ENCODE data around the gene ANKFY1.
"Not testable (repeated sequence)": the region's sequence is repeated elsewhere in the genome, so short reads cannot be mapped to it uniquely, and the experiment has no call there.

Gene ANKFY1

DNA sequence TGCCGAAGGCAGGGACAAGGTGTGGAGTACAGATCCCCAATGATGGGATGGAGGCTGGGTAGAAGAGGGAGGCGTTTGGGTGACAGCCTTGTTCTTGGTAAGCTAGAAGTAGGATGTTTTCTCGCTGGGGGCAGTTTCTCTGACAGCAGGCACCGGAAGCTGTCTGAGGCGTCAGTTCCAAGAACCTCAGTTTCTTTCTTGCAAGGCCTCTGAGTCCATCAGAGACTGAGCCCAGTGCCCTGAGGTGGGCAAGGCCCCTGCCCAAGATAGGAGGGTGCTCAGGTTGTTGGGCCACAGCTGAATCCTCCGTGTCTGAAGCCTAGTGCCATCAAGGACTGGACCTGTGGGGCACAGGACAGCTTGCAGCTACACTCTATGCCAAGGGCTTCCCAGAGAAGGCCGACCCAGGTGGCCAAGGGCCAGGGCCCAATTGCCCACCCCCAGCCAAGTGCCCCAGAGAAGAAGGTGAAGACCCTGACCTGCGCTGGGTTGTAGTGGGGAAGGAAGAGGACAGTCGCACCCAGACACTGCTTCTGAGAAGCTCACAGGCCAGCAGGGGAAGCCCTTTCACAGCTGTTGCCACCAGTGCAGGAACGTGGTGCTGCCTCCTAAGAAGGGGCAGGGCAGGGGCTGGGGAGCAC is 107.7 kb downstream of the ANKFY1 start:
- DNase-seq (ENCODE audit: low read depth) = no peak

DNA sequence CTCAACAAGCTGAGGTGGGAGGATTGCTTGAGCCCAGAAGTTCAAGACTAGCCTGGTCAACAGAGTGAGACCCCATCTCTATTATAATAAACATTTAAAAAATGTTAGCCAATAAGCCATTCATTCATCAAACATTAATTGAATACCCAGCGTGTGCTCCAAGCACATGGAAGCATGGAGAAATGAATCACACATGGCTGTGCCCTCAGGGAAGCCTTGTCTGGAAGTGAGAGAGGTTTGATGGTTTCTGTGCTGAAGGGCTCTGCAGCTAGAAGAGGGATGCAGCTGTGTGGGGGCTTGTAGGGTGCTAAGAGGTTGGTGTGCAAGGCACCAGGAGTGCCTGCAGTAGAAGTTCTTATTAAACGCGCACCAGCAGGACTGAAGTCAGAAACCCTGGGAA is 109.6 kb downstream of the ANKFY1 start:
- no peak for DNase-seq (ENCODE audit: low read depth)

DNA sequence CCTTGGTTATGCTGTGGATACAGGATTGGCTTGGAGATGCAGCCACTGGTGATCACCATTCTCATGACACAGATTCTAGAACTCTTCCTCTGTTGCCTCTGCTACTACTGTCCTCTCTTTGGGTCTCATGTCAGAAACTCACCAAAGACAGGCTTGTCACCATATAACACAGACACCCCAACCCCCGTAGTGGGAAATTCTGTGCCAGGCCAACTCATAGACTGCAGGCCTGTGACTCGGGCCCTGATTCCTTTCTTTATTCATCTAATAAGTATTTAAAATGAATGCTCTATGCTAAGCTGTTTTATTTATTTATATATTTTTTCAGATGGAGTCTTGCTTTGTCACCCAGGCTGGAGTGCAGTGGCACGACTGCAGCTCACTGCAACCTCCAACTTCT is 111.3 kb downstream of the ANKFY1 start:
- DNase-seq (ENCODE audit: low read depth) = peak; percentile 42

DNA sequence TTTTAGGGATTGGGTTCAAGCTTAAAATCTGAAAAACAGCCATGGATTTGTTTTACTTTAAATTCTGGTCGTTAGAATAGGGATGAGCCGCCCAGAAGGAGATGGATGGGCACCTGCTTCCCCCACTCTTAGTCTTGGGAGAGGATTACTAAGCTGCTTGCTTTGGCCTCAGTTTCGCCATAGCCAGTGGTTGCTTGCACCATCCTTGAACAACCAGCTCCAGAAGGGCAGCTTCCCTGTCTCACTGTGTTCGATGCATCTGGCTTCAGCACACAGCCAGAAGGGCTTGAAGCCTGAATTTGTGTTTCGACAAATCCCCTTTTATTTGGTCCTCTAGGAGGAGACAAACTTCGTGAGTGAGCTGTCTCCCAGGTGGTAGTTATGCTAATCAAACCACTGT is 113.7 kb downstream of the ANKFY1 start:
- peak; percentile 32 for DNase-seq (ENCODE audit: low read depth)

DNA sequence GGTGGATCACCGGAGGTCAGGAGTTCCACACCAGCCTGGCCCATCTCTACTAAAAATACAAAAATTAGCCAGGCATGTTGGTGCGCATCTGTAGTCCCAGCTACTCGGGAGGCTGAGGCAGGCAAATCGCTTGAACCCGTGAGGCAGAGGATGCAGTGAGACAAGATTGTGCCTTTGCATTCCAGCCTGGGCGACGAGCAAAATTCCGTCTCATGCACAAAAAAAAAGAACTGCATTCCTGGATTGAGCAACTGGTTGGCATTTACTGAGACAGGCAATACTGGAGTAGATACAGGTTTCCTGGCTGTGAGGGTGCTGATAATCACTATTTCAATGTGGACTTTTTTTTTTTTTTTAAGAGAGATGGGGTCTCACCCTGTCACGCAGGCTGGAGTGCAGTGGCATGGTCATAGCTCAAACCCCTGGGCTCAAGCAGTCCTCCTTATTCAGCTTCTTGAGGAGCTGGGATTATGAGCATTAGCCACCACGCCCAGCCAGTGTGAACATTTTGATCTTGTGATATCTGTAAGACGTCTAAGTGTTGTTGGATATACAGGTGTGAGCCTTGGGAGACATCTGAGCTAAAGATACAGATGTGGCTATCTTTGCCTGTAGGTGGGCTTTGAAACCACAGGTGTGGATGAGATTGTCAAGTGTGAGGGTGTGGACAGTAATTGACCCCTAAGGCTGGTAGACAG is 115.0 kb downstream of the ANKFY1 start:
- no peak for DNase-seq (ENCODE audit: low read depth)

DNA sequence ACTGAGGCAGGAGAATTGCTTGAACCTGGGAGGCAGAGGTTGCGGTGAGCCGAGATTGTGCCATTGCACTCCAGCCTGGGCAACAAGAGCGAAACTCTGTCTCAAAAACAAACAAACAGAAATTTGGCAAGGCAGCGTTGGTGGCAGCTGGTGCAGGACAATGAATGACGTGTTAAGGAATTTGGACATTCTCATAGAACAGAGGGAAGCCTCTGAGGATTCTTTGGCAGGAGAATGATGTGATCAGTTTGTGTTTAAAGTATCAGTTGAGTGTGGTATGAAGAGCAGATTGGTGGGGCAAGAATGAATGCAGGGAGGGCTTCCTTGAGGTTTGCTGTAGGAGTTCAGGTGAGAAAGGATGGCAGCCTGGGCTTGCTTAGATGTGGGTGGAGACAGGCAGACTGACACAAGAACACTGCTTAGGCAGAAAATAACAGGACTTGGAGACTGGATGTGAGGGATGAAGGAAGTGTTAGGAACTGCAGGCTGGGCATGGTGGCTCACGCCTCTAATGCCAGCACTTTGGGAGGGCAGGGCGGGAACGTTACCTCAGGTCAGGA is 115.9 kb downstream of the ANKFY1 start:
- peak; percentile 89 for DNase-seq (ENCODE audit: low read depth)

DNA sequence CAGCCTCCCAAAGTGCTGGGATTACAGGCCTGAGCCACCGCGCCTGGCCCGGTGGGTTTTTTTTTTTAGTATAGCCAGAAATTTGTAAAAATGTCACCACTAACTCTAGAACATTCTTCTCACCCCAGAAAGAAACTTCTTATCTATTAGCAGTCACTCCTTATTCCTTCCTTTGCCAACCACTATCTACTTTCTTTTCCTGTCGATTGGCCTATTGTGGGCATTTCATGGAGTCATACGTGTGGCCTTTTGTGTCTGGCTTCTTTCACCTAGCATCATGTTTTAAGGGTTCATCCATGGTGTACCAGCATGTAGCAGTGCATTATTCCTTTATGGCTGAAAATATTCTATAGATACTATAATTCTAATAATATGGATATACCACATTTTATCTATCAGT is 117.1 kb downstream of the ANKFY1 start:
- no peak for DNase-seq (ENCODE audit: low read depth)

DNA sequence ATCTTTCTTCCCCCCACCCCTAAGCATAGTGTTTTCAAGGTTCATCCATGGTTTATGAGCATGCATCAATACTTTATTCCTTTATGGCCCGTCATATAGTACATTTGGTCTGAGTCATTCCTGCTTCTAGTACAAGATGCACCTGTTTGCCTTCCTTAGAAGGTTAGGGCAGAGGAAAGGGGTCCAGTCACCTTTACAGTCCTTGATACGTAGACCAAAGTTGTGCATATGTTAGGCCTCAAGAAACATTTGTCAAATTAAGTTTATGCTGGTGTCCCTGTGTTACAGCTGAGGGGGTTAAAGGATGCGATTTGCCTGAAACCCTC is 119.4 kb downstream of the ANKFY1 start:
- no peak for DNase-seq (ENCODE audit: low read depth)

DNA sequence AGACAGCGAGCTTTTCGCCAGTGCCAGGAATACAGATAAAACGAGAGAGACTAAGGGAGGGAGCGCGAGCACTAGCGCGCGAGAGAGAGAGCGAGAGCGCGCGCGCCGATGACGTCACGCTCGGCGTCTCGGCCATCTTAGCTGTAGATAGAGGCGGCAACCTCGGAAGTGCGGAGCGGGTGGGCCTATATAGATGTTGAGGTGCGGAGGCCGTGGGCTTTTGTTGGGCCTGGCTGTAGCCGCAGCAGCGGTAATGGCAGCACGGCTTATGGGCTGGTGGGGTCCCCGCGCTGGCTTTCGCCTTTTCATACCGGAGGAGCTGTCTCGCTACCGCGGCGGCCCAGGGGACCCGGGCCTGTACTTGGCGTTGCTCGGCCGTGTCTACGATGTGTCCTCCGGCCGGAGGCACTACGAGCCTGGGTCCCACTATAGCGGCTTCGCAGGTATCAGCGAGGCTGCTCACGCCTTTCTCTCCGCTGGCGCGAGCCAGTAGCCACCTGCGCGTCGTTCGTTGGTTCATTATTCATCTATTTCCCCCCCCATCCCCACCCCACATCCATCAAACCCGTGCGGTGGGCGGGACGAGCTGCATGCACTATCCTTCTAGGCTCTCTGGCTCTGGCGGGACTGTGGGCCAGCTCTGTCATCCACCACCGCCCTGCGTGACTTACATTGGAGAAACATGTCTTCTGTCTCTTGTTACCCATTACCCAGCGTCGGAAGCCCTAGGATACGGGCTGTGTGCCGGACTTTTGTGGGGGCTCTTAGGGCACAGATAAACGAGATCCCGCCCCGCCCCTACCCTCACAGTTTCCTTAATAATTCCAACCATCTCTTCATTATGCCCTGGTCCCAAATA is 120.0 kb downstream of the ANKFY1 start:
- DNase-seq (ENCODE audit: low read depth) = peak; percentile 94

DNA sequence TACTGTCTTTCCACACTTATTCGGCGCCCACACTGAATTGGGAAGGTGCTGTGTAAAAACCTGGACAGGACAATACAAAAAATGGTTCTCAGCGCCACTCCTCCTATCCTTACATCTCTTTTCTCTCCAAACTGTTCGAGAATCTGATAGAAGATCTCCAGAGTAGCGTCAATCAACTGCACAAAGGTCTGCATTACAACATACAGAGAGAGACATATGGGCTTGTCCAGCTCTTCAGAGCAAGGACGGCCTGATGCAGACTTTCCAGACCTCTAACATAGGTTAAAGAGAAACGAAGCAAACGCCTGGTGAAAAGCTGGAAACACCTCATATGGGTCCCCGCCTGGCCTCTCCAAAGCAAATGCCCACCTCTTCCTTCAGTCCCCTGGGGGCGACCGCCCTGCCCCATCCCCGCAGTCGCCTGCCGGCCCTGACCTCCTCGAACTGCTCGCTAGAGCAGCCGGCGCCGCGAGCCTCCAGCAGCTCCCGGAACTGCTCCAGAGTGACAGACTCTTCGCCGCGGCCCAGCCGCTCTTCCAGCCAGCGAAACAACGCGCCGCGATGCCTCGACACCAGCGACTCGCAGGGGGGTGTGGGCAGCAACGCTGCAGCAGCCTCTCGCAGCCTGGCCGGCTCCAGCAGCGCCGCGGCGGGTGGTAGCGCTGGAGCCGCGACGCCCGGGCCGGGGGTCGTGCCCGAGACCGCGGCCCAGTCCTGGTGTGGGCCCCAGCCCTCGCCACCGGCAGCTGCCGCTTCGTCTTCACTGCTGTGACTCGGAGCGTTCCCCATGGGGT is 121.5 kb downstream of the ANKFY1 start:
- no peak for DNase-seq (ENCODE audit: low read depth)

DNA sequence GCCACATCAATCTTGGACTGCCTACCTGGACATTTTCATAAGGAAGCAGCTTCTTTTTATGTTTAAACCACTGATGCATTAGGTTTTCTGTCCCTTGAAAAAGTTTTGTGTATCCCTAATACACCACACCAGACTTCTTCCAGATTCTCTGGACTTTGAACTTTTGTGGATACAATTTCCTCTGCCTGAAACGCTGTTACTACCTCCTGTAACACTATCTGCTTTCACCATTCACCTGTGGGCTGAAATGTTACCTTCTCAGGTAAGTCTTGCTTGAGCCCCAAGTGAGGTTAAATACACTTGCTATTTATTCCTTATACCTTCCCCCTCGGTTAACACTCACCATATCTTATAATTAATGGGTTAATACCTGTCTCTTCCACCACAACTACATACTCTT is 123.7 kb downstream of the ANKFY1 start:
- DNase-seq (ENCODE audit: low read depth) = no peak

DNA sequence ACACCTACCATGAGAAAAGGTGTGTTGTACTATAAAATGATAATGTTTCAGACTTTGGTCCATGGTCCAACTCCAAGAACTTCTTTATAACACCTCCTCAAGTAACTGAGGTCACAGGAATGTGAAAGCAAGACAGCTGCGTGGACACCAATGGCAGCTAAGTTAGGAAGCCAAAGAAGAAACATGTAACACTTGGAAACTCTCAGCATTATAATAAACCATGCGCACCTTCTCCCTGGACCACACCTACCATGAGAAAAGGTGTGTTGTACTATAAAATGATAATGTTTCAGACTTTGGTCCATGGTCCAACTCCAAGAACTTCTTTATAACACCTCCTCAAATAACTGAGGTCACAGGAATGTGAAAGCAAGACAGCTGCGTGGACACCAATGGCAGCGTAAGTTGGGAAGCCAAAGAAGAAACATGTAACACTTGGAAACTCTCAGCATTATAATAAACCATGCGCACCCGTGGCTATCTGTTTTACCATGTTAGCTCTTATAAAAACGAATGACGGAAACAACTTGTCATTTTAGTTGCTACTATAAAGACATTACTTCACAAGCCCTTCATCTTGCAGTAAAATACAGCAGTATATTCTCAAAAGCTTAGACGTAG is 124.8 kb downstream of the ANKFY1 start:
- DNase-seq (ENCODE audit: low read depth) = not testable (repeated sequence)

DNA sequence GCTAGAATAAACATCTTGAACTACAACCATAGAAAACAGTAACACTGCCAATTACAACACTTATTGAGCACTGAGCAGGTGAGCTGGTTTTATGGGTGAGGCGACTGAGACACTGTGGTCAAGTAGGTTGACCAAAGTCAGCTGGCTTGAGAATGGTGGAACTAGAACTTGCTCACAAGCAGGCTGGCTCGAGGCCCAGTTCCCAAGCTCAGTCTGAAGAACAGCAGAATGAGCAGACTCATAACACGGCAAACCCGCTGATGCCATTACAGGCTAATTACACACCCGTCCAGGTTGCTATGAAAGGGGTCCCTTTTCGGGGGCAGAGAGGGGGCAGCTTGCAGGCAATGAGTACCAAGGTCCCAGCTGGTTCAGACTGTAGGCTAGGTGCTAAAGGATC is 127.4 kb downstream of the ANKFY1 start:
- DNase-seq (ENCODE audit: low read depth) = no peak

DNA sequence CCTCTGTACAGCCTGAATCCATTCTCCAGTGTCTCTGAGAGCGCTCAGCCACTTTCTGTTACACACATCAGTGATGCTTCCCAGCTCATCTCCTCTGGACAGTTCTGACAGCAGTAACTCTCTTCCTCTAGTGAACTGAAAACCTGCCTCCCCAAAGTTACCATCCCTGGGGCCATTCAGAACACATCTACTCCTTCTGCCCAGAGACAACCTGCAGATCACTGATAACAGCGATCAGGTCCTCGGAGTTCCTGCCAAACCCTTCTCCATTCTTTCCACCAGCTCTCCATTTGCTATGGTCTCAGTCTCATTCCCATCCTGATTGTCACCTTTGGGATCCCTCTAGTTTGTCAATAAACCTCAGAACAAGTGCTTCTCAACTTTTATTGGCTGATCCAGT is 128.3 kb downstream of the ANKFY1 start:
- no peak for DNase-seq (ENCODE audit: low read depth)

DNA sequence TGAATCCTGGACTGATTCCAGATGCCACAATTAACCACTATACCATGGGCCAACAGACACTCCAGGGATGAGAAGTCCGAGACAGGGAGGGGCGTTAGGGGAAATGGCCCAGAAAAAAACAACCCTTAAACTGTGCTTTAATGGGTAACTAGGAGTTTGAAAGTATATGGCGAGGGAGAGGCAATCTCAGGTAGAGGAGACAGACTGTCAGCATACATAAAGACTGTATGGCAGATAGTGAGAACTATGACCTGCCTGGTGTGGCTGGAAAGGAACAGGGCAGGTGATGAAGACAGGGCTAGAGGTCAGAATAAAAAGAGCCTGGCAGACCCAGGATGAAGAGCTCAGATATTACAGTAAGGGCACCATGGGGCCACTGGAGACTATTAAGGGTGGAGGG is 129.1 kb downstream of the ANKFY1 start:
- no peak for DNase-seq (ENCODE audit: low read depth)

DNA sequence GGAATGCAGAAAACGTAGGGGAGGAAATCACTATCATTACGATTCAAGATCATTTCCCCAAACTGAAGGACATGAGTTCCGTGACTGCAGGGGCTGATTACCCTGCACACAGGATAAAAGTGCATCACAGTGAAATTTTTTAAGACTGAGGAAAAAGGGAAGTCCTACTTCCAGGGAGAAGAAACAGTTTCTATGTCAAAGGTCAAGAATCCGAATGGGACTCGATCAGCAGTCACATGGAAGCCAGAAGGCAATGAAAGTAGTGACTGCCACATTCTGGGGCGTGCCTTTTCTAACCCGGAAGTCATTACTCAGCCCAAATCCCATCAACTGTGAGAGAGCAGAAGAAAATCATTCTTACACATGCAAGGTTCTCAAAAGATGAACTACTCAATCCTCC is 133.1 kb downstream of the ANKFY1 start:
- peak; percentile 11 for DNase-seq (ENCODE audit: low read depth)

DNA sequence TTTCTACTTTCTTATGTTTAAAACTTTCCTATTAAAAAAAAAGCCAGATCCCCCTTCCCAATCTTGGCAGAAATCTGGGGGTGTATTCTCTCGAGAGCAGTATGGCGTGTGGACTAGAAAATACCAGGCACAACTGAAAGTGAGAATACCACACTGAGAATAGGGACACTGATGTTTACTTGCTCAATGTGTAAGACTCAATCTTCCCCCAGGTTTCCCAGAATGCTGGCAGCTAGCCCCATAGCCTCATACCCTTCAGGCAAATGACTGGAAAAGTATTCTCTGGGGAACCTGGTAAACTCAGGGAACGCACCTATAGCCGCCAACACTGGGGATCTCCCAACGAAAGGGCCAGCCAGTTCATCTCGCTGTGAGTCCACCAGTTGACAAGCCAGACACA is 136.2 kb downstream of the ANKFY1 start:
- DNase-seq (ENCODE audit: low read depth) = no peak

DNA sequence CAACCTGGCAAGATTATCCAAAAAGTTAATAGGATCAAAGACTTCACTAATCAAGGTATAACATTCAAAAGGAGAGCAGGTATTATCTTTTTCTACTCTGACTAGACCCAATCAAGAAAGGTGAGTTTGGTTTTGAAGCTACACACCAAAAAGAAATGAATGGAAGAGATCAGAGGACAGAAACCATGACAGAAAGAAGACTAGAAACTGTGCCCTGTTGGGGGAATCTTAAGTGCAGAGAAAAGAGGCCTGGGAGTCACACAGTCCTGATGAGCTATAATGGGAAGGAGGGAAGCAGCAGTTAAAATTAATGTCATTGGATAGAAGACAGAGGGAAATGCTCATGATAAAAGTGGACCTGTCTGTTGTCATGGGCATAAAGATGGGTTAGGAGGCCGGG is 138.2 kb downstream of the ANKFY1 start:
- no peak for DNase-seq (ENCODE audit: low read depth)

DNA sequence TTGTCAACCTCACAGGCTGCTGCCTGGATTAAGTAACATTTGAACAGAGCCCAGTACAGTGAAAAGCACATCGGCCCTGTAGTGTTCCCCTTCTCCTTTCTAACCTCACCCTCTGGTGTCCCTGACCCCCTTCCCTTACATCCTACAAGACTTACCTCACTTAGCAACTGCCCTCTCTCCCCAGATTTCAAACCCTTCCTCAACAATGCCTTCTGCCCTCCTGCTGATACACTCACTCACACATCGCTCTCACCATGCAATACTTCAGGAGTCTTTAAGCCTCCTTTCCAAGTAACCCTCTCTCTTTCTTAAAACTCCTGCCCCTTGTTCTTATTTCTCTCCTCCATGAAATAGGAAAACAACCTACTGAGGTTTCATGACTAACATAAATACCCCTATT is 138.8 kb downstream of the ANKFY1 start:
- DNase-seq (ENCODE audit: low read depth) = no peak

DNA sequence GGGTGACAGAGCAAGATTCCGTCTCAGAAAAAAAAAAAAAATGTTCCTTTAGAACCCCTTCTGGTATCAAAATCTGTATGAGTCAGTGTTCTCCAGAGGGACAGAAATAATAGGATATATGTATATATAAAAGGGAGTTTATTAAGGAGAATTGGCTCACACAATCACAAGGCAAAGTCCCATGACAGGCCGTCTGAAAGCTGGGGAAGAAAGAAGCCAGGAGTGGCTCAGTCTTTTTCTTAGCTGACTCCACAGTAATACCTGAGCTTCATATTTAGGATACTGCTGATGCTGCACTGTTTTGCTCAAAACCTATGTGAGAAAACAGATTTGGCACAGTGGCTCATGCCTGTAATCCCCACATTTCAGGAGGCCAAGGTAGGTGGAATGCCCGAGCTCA is 143.4 kb downstream of the ANKFY1 start:
- DNase-seq (ENCODE audit: low read depth) = no peak

DNA sequence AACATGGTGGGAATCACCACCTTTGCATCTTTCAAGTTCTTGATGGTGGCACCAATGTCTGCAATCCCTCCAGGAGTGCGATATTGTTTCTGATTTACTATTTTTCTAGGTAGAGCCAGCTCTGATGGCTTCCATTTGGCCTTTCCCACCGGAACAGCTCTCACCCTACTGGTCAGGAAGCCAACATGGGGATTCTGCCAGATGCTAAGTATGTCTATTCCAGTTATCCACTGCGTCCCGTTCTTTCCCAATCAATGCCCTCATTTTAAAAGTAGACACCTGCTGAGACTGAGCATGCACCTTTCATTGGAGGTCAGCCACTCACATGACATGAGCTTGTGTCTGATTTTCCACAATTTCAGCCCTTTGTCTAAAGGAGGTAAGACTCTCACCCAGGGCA is 144.5 kb downstream of the ANKFY1 start:
- DNase-seq (ENCODE audit: low read depth) = no peak

All from fibroblast of gingiva (primary cell).